ACC112 (cell line): ENCODE results near the gene HAND2.

ENCODE experiments used
- H2AFZ ChIP-seq: fragments of 200-600 bp; sonication (generic); one replicate; pipeline ENCODE4 v1.6.0; 2017; ENCODE audit warnings: antibody characterized with exemption, low read length; ENCODE audit not compliant: unreplicated experiment
- H3K27ac ChIP-seq: fragments of 200-600 bp; sonication (generic); 2 replicates; pipeline ENCODE4 v1.5.1; 2014; ENCODE audit warnings: low read depth, mild to moderate bottlenecking, antibody characterized with exemption, low read length, moderate library complexity
- H3K27me3 ChIP-seq: fragments of 200-600 bp; sonication (generic); 2 replicates; pipeline ENCODE4 v1.6.1; 2014; ENCODE audit warnings: mild to moderate bottlenecking, antibody characterized with exemption, low read length, moderate library complexity, mixed read lengths; ENCODE audit not compliant: insufficient read depth
- H3K36me3 ChIP-seq: fragments of 200-600 bp; sonication (generic); 2 replicates; pipeline ENCODE4 v1.6.1; 2016; ENCODE audit warnings: mild to moderate bottlenecking, antibody characterized with exemption, low read length, moderate library complexity, mixed read lengths; ENCODE audit not compliant: insufficient read depth
- H3K4me1 ChIP-seq: fragments of 200-600 bp; sonication (generic); one replicate; pipeline ENCODE4 v1.6.1; 2016; ENCODE audit warnings: low read length, mixed read lengths; ENCODE audit not compliant: insufficient read depth, unreplicated experiment, control insufficient read depth
- H3K4me3 ChIP-seq: fragments of 200-600 bp; sonication (generic); 2 replicates; pipeline ENCODE4 v1.5.1; 2014; ENCODE audit warnings: mild to moderate bottlenecking, low read depth, low read length
- H3K79me2 ChIP-seq: fragments of 200-600 bp; sonication (generic); one replicate; pipeline ENCODE4 v1.6.0; 2016; ENCODE audit warnings: low read length; ENCODE audit not compliant: control insufficient read depth, unreplicated experiment, insufficient read depth

The HAND2 gene

GRCh38 chr4:173560896-173561295 lies 30.9 kb upstream of the HAND2 start:
- Histone ChIP-seq H3K36me3 (no peaks in the 10 kb centered on the region), H3K4me1 (no peaks in the 10 kb centered on the region), H2AFZ (no peak overlapping the region), H3K4me3 (no peak overlapping the region), H3K27me3 (no peaks in the 10 kb centered on the region), H3K79me2 (no peaks in the 10 kb centered on the region), H3K27ac (no peak overlapping the region)

- no peaks in the 10 kb centered on the region for H3K79me2 ChIP-seq
- no peaks in the 10 kb centered on the region for H3K4me1 ChIP-seq
- no peak overlapping the region for H2AFZ ChIP-seq
- no peak overlapping the region for H3K27ac ChIP-seq
- H3K4me3 ChIP-seq, result no peak overlapping the region
- no peaks in the 10 kb centered on the region for H3K36me3 ChIP-seq
- no peaks in the 10 kb centered on the region for H3K27me3 ChIP-seq
Observed at GRCh38 chr4:173556398-173557131, 26.5 kb upstream of the HAND2 start.

- peaks cover 3% of the 10 kb centered on the region for H3K4me1 ChIP-seq
- H3K36me3 ChIP-seq, result no peaks in the 10 kb centered on the region
- no peaks in the 10 kb centered on the region for H3K27me3 ChIP-seq
- no peak overlapping the region for H2AFZ ChIP-seq
- H3K4me3 ChIP-seq, result no peak overlapping the region
- no peaks in the 10 kb centered on the region for H3K79me2 ChIP-seq
- H3K27ac ChIP-seq, result no peak overlapping the region
Observed at GRCh38 chr4:173547889-173548288, 17.9 kb upstream of the HAND2 start.

- Histone ChIP-seq H3K36me3 (no peaks in the 10 kb centered on the region), H2AFZ (no peak overlapping the region), H3K27me3 (no peaks in the 10 kb centered on the region), H3K79me2 (no peaks in the 10 kb centered on the region), H3K27ac (no peak overlapping the region), H3K4me1 (peaks cover 3% of the 10 kb centered on the region), H3K4me3 (no peak overlapping the region)
Observed at GRCh38 chr4:173546776-173547175, 16.7 kb upstream of the HAND2 start.

DNA sequence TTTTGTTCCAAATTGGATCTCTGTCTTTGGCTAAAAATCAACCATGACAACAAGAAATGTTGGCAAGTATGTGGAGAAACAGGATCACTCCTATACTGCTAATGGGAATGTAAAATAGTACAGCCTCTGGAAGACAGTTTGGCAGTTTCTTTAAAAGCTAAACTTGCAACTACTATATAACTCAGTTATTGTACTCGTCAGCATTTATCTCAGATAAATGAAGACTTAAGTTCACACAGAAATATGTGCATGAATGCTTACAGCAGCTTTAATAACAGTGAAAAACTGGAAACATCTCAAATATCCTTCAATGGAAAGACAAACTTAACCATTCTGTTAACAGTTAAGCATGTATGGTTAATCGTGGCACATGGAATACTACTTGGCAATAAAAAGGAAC lies 15.4 kb upstream of the HAND2 start:
- Histone ChIP-seq H3K27ac (no peak overlapping the region), H3K4me3 (no peak overlapping the region), H3K79me2 (no peaks in the 10 kb centered on the region), H2AFZ (no peak overlapping the region), H3K36me3 (no peaks in the 10 kb centered on the region), H3K4me1 (peaks cover 3% of the 10 kb centered on the region), H3K27me3 (no peaks in the 10 kb centered on the region)

DNA sequence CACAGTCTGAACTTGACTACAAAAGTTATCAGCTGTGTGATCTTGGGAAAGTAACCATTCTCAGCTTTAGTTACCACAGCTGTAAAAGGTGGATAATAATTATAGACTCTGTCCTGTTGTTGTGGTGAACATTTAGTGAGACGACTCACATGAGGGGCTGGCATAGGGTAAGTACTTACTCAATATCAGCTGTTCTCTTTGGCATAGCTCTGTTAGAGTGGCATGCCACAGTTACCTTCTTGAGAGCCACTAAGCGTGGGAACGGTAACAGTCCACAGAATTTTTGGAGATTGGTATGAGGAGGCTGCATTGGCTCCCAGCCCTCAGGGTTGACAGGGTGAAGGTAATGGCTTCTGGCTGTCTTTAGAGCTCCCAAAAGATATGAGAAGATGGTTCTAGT lies 13.2 kb upstream of the HAND2 start:
- H2AFZ ChIP-seq, result no peak overlapping the region
- H3K4me1 ChIP-seq, result peaks cover 3% of the 10 kb centered on the region
- no peak overlapping the region for H3K27ac ChIP-seq
- H3K36me3 ChIP-seq, result no peaks in the 10 kb centered on the region
- H3K79me2 ChIP-seq, result no peaks in the 10 kb centered on the region
- no peak overlapping the region for H3K4me3 ChIP-seq
- no peaks in the 10 kb centered on the region for H3K27me3 ChIP-seq

DNA sequence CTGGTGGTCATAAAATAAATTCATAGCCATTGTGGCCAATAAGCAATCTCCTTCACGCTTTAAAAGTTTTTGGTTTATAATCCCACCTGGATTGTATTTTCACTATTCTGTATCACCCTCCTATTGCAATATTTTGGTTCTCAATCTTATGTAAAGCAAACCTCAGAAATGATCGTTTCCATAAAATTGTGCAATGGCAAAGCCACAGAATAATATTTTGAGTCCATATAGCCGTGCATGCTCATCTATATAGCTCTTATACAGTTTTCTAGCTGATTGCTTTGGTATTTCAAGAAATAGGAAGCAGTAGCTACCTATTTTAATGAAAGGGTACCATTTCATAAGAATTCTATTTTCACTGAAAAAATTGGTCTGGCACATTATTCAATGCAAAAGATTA lies 10.0 kb upstream of the HAND2 start:
- 0 out of 2 replicates have a peak, but pooled peaks cover 4% of the 10 kb centered on the region for H3K36me3 ChIP-seq
- H3K4me3 ChIP-seq, result no peak overlapping the region
- H3K4me1 ChIP-seq, result no peaks in the 10 kb centered on the region
- no peaks in the 10 kb centered on the region for H3K79me2 ChIP-seq
- no peak overlapping the region for H3K27ac ChIP-seq
- no peaks in the 10 kb centered on the region for H3K27me3 ChIP-seq
- H2AFZ ChIP-seq, result no peak overlapping the region

DNA sequence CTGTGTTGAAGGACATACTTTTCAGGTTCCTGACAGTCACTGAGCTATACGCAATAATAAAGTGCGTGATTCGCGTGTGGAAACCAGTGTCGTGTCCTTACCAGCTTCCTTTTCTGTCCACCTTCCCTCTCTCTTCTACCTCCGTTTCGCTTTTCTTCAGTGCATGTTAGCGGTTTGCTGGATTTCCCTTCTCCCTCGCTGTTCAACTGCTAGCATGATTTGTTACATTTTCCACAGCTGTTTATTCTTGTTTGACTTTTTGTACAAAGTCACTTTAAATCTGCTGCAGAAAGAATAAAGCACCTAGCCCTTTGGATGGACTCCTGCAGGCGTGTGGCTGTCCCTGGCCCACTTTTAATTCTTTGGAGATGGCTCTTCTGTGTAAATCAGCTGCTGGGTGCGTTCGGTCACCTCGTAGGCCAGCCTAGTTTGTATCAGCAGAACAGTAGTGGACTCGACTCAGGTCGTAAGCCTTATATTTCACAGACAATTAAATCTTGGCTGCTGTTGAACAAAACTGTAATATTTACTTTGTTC lies 8.9 kb upstream of the HAND2 start:
- H3K36me3 ChIP-seq, result 0 out of 2 replicates have a peak, but pooled peaks cover 4% of the 10 kb centered on the region
- no peak overlapping the region for H3K27ac ChIP-seq
- H2AFZ ChIP-seq, result peak overlapping the region; percentile 74
- H3K4me1 ChIP-seq, result no peaks in the 10 kb centered on the region
- no peaks in the 10 kb centered on the region for H3K79me2 ChIP-seq
- no peaks in the 10 kb centered on the region for H3K27me3 ChIP-seq
- peak overlapping the region; percentile 78 for H3K4me3 ChIP-seq

DNA sequence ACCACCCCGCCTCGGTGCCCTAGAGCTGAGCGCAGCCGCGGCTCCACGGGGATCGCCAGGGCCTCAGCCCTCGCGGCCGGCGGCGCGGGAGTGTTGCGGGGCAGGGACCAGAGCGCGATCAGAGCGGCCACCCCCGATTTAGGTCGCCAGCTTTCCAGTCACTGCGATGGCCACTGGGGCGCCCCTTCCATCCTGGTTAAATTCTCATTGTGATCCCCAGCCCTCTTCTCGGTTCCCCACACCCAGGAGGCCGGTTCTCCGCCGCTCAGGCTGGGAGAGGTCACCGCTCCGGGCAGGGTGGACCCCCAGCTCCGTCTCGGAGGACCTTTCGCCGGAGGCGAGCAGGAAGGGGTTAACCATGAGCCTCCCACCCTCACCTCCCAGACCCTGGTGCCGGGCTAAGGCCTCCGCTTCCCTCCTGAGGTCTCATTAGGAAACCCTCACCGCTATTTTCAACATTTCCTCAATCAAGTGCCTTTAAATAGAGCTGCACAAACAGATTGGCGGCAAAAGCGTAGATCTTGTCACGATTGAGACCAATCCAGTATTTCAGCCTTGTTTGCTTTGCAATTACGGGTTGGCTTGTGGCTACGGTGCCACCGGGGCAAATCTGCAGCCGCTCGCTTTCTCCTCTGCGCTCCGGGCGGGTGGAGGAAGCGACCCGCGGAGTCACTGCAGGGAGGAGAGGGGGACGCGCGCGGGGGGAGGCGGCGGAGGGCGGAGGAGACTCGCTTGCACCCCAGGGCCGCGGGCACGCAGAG lies 8.3 kb upstream of the HAND2 start:
- Histone ChIP-seq H3K27ac (no peak overlapping the region), H3K4me1 (no peaks in the 10 kb centered on the region), H3K27me3 (no peaks in the 10 kb centered on the region), H3K79me2 (no peaks in the 10 kb centered on the region), H3K36me3 (0 out of 2 replicates have a peak, but pooled peaks cover 4% of the 10 kb centered on the region), H3K4me3 (peak overlapping the region; percentile 78), H2AFZ (peak overlapping the region; percentile 74)

GRCh38 chr4:173537613-173538147 lies 7.7 kb upstream of the HAND2 start:
- Histone ChIP-seq H3K4me3 (peak overlapping the region; percentile 78), H3K27ac (no peak overlapping the region), H3K36me3 (0 out of 2 replicates have a peak, but pooled peaks cover 4% of the 10 kb centered on the region), H2AFZ (no peak overlapping the region), H3K4me1 (no peaks in the 10 kb centered on the region), H3K79me2 (no peaks in the 10 kb centered on the region), H3K27me3 (no peaks in the 10 kb centered on the region)
